Ascending aorta (tissue), 2 donors: ENCODE data around the gene SMAD5. TPM values are rescaled to one million over a fixed set of nuclear protein-coding genes. Genes with fewer than 3 reads are reported as not detected.

Source experiments
- DNase-seq, 2 donors: peaks; one replicate each; pipeline ENCODE4 v3.0.0-alpha.2; 2019; ENCODE audit warnings: low spot score in 2 of 2
- H3K27ac ChIP-seq, 2 donors: fragments of 200-600 bp; sonication (generic); one replicate each; pipeline ENCODE4 v1.5.1; 2016 to 2017; ENCODE audit warnings: mild to moderate bottlenecking in 1 of 2
- H3K27me3 ChIP-seq: fragments of 200-600 bp; sonication (generic); one replicate; pipeline ENCODE4 v1.5.1; 2017
- H3K36me3 ChIP-seq, 2 donors: fragments of 200-600 bp; sonication (generic); one replicate each; pipeline ENCODE4 v1.5.1; 2016
- H3K4me1 ChIP-seq, 2 donors: fragments of 200-600 bp; sonication (generic); one replicate each; pipeline ENCODE4 v1.5.1; 2016 to 2017; ENCODE audit warnings: mild to moderate bottlenecking in 1 of 2
- H3K4me3 ChIP-seq, 2 donors: fragments of 200-600 bp; sonication (generic); one replicate each; pipeline ENCODE4 v1.5.1; 2016 to 2017; ENCODE audit warnings: mild to moderate bottlenecking in 1 of 2
- H3K9me3 ChIP-seq, 2 donors: fragments of 200-600 bp; sonication (generic); one replicate each; pipeline ENCODE4 v1.5.1; 2016
- CTCF ChIP-seq, 3 experiments: fragments of 200-600 bp in 2 of 3; fragments of 450-650 bp in 1 of 3; sonication (generic) in 2 of 3; IDR thresholded peaks; one replicate each; pipeline ENCODE4 v1.5.1; 2016 to 2019; ENCODE audit warnings: antibody characterized with exemption in 3 of 3, mild to moderate bottlenecking in 1 of 3, moderate library complexity in 1 of 3
- intact Hi-C: fragments of 100-400 bp; cut with DNase I; formaldehyde crosslinking; loops from one replicate; pipeline ENCODE4 v1.15.1; 2023
- total RNA-seq: library from RNA; depleted of rRNA; stranded (reverse); fragments of >200 nt; gene quantifications from one replicate; pipeline ENCODE4 v1.1.0, GENCODE V29; 2016

SMAD5 gene
- total RNA-seq, 1 donor from 2014 or later: 23.8 TPM

GRCh38 chr5:136182618-136183017 lies 50.0 kb downstream of the SMAD5 start:
- Histone ChIP-seq H3K27me3 (no peaks in the 10 kb centered on the region), H3K4me1 (no peaks in the 10 kb centered on the region), H3K27ac (no peak overlapping the region), H3K9me3 (no peaks in the 10 kb centered on the region), H3K36me3 (peaks cover 25 to 38% of the 10 kb centered on the region in 2 donors), H3K4me3 (no peak overlapping the region)
- no peak for DNase-seq
- no peak for TF ChIP-seq CTCF (IDR thresholded peaks at IDR 0.05)
- intact Hi-C loops: no loop called here

DNA sequence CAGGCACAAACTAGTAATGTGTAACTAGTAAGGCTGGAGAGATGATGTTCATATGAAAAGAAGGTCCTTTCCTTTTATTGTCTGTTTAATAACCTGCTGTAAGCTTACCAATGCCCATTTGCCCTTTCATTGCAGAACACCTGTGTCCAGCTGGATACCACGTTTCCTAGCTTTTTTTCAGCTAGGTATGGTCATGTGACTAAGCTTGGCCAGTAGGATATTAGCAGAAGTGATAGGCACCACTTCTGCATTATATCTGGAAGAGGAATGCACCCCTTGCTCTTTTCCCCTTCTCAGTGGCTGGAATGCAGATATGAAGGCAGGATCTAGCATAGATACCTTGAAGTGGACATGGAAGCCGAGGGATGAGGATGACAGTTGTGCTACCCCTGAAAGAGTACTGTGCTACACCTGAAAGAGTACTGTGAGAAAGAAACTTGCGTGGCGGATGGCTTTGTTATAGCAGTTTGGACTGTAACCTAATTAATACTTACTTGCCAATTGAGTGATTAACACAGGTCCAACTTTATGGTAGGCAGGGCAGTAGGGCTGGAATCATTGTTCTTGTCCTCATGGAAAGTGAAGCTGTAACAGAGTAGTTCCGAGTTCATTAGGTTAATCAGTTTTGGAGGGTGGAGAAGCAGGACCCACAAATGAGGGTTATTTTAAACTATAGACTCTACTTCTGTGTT lies 53.5 kb downstream of the SMAD5 start:
- no peaks in the 10 kb centered on the region for H3K27me3 ChIP-seq
- no peak for TF ChIP-seq CTCF (IDR thresholded peaks at IDR 0.05)
- no peaks in the 10 kb centered on the region for H3K4me1 ChIP-seq
- no peak for DNase-seq
- H3K9me3 ChIP-seq: no peaks in the 10 kb centered on the region
- intact Hi-C loops: no loop called here
- no peak overlapping the region for H3K4me3 ChIP-seq
- H3K36me3 ChIP-seq: peaks cover 4 to 15% of the 10 kb centered on the region in 2 donors
- H3K27ac ChIP-seq: no peak overlapping the region

- no peak overlapping the region for H3K27ac ChIP-seq
- no peak for DNase-seq
- H3K4me3 ChIP-seq: no peak overlapping the region
- TF ChIP-seq CTCF (IDR thresholded peaks at IDR 0.05): no peak
- no peaks in the 10 kb centered on the region for H3K9me3 ChIP-seq
- peaks cover 4 to 15% of the 10 kb centered on the region in 2 donors for H3K36me3 ChIP-seq
- H3K27me3 ChIP-seq: no peaks in the 10 kb centered on the region
- H3K4me1 ChIP-seq: no peaks in the 10 kb centered on the region
- intact Hi-C loops: no loop called here
These were observed 54.2 kb downstream of the SMAD5 start for GRCh38 chr5:136186796-136187195.

GRCh38 chr5:136188859-136189258 lies 56.2 kb downstream of the SMAD5 start:
- Histone ChIP-seq H3K4me1 (peaks cover 0 to 8% of the 10 kb centered on the region in 2 donors), H3K4me3 (no peak overlapping the region), H3K9me3 (no peaks in the 10 kb centered on the region), H3K27me3 (no peaks in the 10 kb centered on the region), H3K36me3 (peaks cover 4 to 15% of the 10 kb centered on the region in 2 donors), H3K27ac (no peak overlapping the region)
- no peak for TF ChIP-seq CTCF (IDR thresholded peaks at IDR 0.05)
- DNase-seq: no peak
- intact Hi-C loops: no loop called here

DNA sequence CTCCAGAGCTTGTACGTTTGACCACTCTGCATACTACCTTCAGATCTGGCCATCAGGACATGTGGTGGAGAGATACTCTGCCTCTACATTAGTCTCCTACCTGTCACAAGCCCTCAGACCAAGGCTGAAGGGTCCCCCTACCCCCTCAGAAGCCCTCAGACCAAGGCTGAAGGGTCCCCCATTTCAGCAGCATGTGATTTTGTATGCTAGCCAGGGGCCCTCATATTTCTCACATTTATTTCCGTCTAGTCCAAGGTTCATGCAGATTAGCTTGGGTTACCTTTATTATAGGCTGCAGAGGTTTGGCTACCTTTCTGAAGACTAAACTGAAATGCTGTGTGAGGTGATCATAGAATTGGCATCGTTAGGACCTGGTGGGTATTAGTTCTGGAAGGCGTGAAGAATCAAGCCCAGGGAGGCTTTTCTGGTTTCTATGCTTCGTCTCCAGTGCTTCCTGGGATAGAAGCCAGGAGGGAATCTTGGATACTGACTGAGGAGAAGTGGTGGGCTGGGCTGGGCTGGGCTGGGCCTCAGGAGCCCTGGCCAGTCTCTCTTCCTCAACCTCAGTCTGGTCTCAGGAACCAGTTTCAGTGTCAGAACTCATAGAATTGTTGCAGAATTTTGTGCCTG lies 57.6 kb downstream of the SMAD5 start:
- Histone ChIP-seq H3K36me3 (peaks cover 4 to 15% of the 10 kb centered on the region in 2 donors), H3K4me3 (no peak overlapping the region), H3K27me3 (no peaks in the 10 kb centered on the region), H3K27ac (no peak overlapping the region), H3K4me1 (peaks cover 0 to 8% of the 10 kb centered on the region in 2 donors), H3K9me3 (no peaks in the 10 kb centered on the region)
- no peak for DNase-seq
- intact Hi-C loops: no loop called here
- TF ChIP-seq CTCF (IDR thresholded peaks at IDR 0.05): no peak
